GM21529 (cell line): ENCODE results near the gene GTF2H2C.
"Not testable (repeated sequence)": the region's sequence is repeated elsewhere in the genome, so short reads cannot be mapped to it uniquely, and the experiment has no call there.

Experiments
- ATAC-seq: cut with Tn5 transposase; IDR thresholded peaks from one replicate; pipeline ENCODE4 v1.9.1; 2021; ENCODE audit not compliant: unreplicated experiment

Gene GTF2H2C

DNA sequence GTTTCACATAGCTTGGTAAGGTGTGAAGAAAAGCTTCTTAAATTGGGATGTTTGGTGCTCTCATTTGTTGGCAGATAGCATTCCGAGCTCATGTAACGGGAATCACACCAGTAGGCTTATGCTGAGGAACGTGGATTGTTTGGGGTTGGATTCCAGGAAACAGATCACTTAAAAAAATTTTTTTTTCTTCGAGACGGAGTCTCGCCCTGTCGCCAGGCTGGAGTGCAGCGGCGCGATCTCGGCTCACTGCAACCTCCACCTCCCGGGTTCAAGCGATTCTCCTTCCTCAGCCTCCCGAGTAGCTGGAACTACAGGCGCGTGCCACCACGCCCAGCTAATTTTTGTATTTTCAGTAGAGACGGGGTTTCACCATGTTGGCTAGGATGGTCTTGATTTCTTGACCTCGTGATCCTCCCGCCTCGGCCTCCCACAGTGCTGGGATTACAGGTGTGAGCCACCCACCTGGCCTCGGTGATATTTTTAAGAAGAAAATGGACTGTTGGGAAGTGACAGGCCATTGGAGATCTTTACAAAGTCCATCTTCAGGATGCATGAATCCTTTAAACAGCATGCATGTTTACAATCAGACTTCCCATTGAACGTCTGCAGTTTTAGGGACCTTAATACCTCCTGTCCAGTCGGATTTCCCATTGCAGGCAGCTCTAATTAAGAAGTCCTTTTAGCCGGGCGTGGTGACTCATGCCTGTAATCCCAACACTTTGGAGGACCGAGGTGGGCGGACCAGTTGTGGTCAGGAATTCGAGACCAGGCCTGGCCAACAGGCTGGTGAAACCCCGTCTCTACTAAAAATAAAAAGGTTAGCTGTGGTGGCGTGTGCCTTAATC lies 818 bp downstream of the GTF2H2C start:
- ATAC-seq = not testable (repeated sequence)

- not testable (repeated sequence) for ATAC-seq
Observed at GRCh38 chr5:69566172-69566571, 6.2 kb downstream of the GTF2H2C start.

- ATAC-seq = not testable (repeated sequence)
Observed at GRCh38 chr5:69568072-69568471, 8.1 kb downstream of the GTF2H2C start.

GRCh38 chr5:69583356-69583755 lies 23.4 kb downstream of the GTF2H2C start:
- ATAC-seq = not testable (repeated sequence)

DNA sequence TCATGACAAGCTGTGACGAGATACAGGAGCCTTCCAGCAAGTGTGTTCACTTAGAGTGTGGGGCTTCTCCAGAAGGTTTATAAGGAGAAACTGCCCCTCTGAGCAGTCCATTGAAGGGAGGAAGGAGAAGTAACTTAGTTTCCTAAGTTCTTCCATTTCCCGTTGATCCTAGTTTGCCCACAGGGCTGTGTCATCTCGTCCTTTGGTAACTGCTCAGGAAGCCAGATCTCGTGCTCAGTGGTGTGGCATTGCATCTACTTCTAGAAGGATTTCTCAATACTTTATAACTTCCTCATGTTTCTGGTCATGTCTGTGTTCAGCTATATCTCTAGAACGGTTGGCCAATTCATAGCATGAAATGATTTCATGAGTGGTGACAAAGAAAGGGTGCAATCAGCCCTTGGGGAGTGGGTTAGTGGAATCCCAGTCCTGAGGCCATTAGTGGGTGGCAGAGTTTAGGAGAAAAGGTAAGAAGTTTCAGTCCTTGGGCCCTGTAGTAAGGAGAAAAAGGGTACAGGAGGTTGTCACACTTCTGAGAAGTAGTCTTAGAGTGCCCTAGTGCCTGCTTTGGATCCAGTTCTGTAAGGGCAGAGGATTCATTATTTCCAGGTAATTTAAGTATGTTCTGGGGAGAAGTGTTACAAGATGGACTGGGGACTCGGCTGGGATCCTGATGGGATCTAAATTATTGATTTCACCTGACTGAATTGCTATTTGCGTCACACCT lies 36.3 kb downstream of the GTF2H2C start:
- not testable (repeated sequence) for ATAC-seq

GRCh38 chr5:69601947-69602346 lies 42.0 kb downstream of the GTF2H2C start:
- peak; percentile 95 for ATAC-seq

DNA sequence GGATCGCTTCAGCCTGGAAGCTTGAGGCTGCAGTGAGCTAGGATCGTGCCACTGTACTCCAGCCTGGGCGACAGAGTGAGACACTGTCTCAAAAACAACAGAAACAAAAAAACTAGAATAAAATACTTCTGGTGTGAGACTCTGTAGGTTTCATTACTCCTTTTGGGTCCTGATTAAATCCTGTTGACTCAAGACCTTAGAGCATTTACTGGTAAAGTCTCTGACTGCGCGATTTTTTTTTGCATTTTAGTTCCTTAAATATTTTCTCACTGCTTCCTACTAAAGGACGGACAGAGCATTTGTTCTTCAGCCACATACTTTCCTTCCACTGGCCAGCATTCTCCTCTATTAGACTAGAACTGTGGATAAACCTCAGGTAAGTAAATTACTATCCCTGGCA lies 46.8 kb downstream of the GTF2H2C start:
- ATAC-seq = not testable (repeated sequence)

- not testable (repeated sequence) for ATAC-seq
Observed at GRCh38 chr5:69607750-69608149, 47.8 kb downstream of the GTF2H2C start.

DNA sequence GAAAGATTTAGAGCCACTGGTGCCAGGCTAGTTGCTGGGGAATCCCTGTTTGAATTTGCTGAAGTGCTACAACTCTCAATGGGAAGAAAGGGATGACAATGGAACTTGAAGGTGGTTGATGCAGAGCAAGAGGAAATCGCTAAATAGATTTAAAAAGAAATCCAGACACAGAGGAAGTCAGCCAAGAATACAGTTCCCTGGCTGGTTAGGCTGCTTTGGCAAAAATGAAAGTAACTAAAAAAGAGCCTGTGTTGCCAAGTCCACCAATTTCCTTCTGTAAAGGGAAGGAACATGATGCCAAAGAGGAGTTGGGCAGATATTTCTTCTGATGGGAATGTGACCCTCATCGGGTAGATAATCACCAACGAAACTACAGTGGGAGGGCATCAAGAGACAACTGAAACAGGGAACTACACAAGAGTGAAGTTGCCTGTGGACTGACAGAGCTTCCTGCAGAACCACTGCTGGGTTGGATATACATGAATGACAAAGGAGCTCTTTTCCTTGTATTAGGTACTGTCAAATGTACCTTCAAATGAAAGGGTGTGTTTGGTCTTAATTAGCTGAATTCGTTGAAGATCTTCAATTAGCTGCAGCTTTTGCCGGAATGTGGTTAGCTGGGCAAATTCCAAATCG lies 49.0 kb downstream of the GTF2H2C start:
- not testable (repeated sequence) for ATAC-seq

GRCh38 chr5:69614843-69615242 lies 54.9 kb downstream of the GTF2H2C start:
- ATAC-seq = not testable (repeated sequence)

DNA sequence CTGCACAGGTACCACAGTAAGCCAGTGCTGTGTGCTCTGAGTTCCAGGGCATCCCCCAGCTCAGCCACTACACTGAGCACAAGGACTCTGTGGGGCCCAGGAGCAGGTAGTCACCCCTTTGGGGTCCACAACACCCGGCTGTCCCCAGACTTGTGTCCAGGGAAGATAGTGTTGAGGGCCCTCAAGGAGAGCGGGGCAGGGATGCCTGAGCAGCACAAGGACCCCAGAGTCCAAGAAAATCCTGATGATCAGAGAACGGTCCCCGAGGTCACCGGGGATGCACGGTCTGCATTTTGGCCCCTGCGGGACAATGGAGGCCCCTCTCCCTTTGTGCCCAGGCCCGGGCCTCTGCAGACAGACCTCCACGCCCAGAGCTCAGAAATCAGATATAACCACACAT lies 71.9 kb downstream of the GTF2H2C start:
- not testable (repeated sequence) for ATAC-seq
